Daoy (cell line): ENCODE measurements around the gene GABPB1. TPM values are rescaled to one million over a fixed set of nuclear protein-coding genes. Genes with fewer than 3 reads are reported as not detected.
A peak's percentile ranks its signal among the peaks of the same experiment; 100 is the strongest.
"Not testable (repeated sequence)": the region's sequence is repeated elsewhere in the genome, so short reads cannot be mapped to it uniquely, and the experiment has no call there.

Source experiments
- DNase-seq: peaks from one replicate; pipeline ENCODE4 v3.0.0-alpha.2; 2015; ENCODE audit warnings: low read depth
- total RNA-seq: library from RNA; depleted of rRNA; stranded (reverse); fragments of >200 nt; shearing (Covaris generic); gene quantifications from 2 replicates; pipeline ENCODE4 v1.2.3, GENCODE V29; 2014; rRNA removed

GABPB1 gene
- 75.3 and 91.7 TPM in 2 replicates for total RNA-seq

GRCh38 chr15:50354838-50355618 is at the start of gene GABPB1:
Gene GABPB1, minus strand, starts transcription at chr15:50355198. Its CDS starts 45,400 bp downstream, at chr15:50309798.
- DNase-seq, result peak; percentile 95

GRCh38 chr15:50391561-50391960 is 36.6 kb upstream of the GABPB1 start:
- DNase-seq, result not testable (repeated sequence)

DNA sequence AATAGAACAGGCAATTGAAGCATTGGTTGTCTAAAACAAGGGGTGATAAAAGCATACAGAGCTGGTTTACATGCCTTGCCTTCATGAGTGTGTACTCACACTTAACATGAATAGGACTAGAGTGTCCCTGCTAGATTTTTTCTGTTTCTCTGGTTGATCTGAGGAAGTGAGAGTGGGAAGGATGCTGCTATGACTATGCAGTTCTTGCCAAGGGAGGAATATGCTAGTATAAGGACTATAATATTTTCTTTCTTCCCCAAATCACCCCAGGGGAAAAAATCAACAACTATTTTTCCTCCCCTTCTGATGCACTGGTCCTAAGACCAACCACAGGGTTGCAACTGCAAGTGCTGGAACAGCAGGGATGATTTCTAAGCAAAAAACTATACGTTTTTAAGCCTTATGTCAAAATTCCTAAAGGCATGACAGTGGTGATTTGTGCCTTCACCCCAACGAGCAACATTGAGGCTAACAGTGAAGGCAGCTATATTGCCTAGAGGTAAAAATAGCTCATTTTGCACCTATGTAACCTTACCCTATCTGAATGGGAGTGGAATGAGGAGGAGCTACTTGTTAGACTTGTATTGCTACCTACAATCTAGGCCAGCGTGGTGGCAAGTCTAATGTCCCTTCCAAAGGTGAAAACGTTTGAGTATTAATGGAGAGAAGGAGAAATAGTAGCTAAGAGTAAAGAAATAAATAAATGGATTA is 35.7 kb upstream of the GABPB1 start:
- DNase-seq, result no peak

GRCh38 chr15:50382408-50382807 is 27.4 kb upstream of the GABPB1 start:
- DNase-seq, result not testable (repeated sequence)

- DNase-seq, result no peak
These were observed 26.4 kb upstream of the GABPB1 start for GRCh38 chr15:50381438-50381837.

DNA sequence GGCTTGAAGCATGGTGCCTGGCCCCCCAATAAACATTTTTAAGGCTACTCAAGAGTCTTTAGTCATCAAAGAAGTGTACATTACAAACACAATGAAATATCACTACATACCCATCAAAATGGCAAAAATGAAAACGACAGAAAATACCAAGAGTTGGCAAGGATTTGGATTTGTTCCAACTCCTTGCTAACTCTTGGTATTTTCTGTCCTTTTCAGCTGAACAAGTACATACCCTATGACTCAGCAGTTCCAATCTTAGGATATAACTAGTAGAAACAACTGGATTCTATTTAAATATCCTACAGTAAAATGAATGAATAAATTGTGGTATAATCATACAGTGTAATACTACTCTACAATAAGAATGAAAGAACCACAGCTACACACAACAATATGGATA is 25.1 kb upstream of the GABPB1 start:
- no peak for DNase-seq

DNA sequence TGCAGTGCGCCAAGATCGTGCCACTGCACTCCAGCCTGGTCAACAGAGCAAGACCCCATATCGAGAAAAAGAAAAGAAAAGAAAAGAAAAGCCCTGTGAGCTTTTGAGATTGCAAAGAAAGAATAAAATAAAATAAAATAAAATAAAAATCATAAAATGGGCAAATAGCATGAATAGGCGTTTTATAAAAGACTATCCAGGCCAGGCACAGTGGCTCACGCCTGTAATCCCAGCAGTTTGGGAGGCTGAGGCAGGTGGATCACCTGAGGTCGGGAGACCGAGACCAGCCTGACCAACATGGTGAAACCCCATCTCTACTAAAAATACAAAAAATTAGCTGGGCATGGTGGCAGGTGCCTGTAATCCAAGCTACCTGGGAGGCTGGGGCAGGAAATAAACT is 24.4 kb upstream of the GABPB1 start:
- DNase-seq, result not testable (repeated sequence)

- no peak for DNase-seq
These were observed 23.8 kb upstream of the GABPB1 start for GRCh38 chr15:50378776-50379175.

DNA sequence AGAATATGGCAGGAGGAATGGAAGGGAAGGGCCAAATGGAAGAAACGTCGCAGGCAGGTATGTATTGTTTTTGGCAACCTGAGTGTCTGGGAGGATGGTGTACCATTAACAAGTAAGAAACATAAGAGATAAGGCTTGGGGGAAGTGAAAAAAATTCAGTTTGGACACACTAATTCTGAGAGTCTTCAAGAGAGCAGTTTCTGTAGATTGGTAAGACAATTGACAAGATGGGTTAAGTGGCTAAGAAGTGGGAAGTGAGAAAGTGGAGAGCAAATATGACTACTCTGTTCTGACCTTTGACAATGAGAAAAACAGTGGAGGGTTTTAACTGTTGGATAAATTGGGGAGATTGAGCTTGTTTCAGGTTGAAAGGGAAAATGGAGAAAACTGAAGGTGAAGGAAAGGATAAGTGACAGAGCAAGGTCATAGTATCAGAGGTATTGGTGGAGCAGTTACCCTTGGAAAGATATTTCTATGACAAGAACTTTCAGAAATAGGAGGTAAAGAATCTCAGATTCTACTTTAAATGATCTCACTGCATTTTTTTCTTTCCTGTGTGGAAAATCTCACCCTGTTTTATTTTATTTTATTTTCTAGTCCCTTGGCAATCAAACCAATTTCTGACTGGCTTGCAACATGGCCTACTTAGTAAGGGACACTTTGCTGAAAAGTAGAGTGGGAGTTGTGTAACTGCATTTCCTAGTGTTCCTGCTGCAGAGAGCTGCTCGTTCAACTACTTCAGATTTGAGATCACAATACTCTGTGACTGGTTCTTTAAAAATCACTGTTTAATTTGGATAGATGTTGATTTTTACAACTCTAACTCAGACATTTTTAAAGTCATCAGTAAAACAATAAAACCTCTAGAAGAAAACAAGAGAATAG is 23.1 kb upstream of the GABPB1 start:
- no peak for DNase-seq

DNA sequence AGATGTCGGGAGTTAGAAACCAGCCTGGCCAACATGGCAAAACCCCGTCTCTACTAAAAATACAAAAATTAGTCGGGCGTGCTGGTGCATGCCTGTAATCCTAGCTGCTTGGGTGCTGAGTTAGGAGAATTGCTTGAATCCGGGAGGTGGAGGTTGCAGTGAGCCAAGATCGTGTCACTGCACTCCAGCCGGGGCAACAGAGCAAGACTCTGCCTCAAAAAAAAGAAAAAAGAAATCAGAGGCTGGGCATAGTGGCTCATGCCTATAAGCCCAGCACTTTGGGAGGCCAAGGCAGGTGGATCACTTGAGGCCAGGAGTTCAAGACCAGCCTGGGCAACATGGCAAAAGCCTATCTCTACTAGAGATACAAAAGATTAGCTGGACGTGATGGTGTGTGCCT is 14.6 kb upstream of the GABPB1 start:
- DNase-seq, result not testable (repeated sequence)

DNA sequence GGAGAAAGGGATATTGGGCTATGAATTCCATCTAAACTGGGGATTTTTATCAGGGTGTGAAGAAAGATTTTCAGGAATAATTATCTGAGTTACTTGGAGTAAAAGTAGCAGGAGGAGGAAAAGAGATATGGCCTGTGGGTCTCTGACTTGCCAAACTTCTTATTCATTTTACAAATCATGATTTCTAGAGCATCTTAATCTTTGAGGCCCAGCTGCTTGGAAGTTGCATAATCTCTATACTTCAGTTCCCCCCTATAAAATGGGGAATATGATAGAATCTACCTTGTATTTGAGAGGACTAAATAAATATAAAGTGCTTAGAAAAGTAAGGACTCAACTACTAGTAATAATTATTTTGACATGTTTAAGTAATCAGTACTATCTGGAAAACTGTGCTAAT is 11.0 kb upstream of the GABPB1 start:
- no peak for DNase-seq

- no peak for DNase-seq
These were observed 10.6 kb upstream of the GABPB1 start for GRCh38 chr15:50365570-50365969.

DNA sequence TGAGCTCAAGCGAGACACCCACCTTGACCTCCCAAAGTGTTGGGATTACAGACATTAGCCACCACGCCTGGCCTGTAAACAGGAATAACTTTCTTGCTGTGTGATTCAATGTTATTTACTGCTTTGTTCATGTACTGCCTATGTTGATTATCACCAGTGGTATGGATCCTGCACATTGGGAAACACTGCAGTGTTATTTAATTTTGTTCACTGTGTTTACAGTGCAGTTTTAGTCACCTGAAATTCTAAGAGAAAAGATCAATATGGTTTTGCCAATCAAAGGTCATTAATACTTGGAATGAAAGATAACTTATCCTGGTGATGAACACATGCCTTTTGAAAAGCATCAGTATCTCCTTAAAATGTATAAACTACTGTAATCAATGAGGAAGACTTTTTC is 8.6 kb upstream of the GABPB1 start:
- no peak for DNase-seq

GRCh38 chr15:50361756-50362155 is 6.8 kb upstream of the GABPB1 start:
- DNase-seq, result no peak

DNA sequence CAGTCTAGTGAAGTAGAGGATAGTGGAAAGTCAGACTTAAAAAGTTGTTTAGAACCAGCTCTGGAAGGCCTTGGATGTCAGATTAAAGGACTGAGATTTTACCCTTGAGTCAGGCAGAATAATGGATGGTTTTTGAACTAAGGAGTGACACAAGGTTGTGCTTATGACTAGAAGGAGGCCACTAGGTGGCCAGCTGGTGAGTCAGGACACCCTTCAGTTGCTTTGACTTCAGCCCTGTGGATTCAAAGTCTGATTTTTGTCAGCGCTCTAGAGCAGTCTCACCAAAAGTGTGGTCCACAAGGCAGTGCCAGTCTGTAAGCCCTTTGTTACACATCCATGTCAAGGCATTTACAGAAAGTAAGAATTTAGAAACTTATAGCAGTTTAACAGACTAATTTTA is 3.8 kb upstream of the GABPB1 start:
- peak; percentile 49 for DNase-seq

- no peak for DNase-seq
These were observed 982 bp upstream of the GABPB1 start for GRCh38 chr15:50355980-50356379.

DNA sequence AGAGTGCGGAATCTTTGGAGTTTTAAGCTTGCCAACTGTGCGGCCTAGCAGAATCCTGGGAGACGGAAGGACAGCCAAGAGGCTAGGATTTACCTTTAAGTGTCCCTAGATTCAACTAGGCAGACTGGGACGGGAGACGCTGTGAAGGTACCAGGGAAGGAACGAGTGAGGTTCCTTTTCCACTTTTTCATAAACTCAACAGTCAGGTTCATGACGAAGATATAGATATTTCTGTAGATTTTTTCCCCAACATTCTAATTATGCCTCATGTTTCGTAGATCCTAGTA is 564 bp upstream of the GABPB1 start:
- DNase-seq, result no peak

- DNase-seq, result peak; percentile 91
These were observed 792 bp downstream of the GABPB1 start for GRCh38 chr15:50353975-50354837.

DNA sequence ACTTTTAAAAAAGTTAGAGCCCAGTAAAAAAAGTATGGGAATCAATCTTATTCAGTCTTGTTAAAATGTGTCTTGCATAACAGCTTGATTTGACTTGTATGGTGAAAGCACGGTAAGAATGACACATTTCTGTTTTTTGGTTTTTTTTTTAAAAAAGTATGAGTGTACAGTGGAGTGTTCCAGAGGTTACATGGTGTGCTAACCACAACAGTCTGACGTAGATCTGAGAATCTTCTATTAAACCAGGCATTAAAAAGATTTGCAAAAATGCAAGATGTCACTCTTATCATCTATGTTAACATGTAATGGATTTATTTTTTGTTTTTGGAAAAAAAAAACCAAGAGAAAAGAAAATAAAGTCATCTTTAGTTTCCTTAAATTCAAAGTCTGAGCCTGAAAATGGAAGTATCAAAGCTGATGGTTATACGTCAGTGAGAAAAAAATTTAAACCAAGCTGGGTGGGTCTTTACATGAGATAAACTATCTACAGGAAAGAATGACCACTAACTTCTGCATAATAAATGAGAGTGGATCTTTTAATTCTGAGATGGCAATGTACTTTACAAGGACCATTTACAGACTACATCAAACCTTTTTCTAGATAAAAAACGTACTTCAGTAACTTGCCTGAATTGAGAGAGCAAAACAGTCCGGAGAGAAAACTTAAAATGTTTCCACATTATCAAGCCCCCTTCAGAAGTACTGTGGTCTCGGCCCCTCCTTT is 1.6 kb downstream of the GABPB1 start:
- DNase-seq, result peak; percentile 61

DNA sequence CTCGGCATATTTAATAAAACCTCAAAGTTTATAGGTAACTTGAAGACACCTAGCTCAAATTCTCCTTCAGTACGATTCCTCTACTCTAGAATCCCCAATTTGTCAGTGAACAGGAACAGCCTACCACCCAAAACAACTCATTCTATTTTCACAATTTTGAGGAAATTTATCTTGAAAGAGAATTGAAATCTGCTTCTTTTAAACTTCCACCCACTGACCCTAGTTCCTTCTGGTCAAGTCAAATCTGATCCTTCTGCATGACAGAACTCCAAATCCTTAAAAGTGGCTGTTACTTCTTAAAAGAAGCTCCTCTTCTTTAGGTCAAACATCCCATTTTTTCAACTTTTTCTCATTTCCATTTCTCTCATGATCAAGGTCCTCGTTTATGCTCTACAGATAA is 4.4 kb downstream of the GABPB1 start:
- DNase-seq, result no peak

DNA sequence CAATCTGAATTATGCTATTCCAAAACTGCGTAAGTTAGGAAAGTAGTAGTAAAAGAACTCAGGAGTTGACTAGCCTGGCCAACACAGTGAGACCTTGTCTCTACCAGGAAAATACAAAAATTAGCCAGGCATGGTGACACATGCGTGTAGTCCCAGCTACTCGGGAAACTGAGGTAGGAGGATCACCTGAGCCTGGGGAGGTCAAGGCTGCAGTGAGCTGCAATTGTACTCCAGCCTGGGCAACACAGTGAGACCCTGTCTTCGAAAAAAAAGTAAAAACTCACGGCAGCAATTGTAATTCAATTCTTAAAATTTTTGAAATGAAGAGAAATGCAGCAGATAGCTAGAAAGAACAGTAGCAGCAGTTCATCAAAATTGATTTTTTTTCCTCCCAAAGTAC is 9.7 kb downstream of the GABPB1 start:
- no peak for DNase-seq
